Subcutaneous abdominal adipose tissue (tissue), 5 donors: ENCODE data around the gene OR7A17.

Source experiments
- H3K27ac ChIP-seq: one replicate; pipeline ENCODE4 v1.7.0; 2013; ENCODE audit warnings: low read depth, mild to moderate bottlenecking, inconsistent platforms, low read length, moderate library complexity
- H3K27me3 ChIP-seq, 5 donors: one replicate each; pipeline ENCODE4 v1.7.0; 2013; ENCODE audit warnings: low read length in 5 of 5, inconsistent platforms in 1 of 5; ENCODE audit not compliant: control insufficient read depth in 5 of 5, insufficient read depth in 4 of 5
- H3K36me3 ChIP-seq, 5 donors: one replicate each; pipeline ENCODE4 v1.7.0; 2013; ENCODE audit warnings: low read length in 5 of 5; ENCODE audit not compliant: control insufficient read depth in 5 of 5, insufficient read depth in 5 of 5
- H3K4me1 ChIP-seq, 5 donors: one replicate each; pipeline ENCODE4 v1.7.0; 2013; ENCODE audit warnings: low read length in 5 of 5, mild to moderate bottlenecking in 3 of 5, moderate library complexity in 1 of 5; ENCODE audit not compliant: control insufficient read depth in 5 of 5, insufficient read depth in 5 of 5
- H3K4me3 ChIP-seq, 5 donors: one replicate each; pipeline ENCODE4 v1.7.0; 2013; ENCODE audit warnings: low read length in 5 of 5, low read depth in 1 of 5
- H3K9ac ChIP-seq, 5 donors: one replicate each; pipeline ENCODE4 v1.7.0; 2013; ENCODE audit warnings: low read length in 5 of 5, mild to moderate bottlenecking in 4 of 5, moderate library complexity in 3 of 5
- H3K9me3 ChIP-seq, 5 donors: one replicate each; pipeline ENCODE4 v1.7.0; 2013; ENCODE audit warnings: low read length in 5 of 5; ENCODE audit not compliant: control insufficient read depth in 5 of 5
- donor health status: healthy.
- donor health status: healthy.
- donor health status: healthy.
- donor health status: healthy.
- donor health status: healthy.

Gene OR7A17

GRCh38 chr19:14886032-14886431 is at the start of gene OR7A17:
TSS of gene OR7A17 (minus strand) at chr19:14886132. CDS start at chr19:14881355, 4,777 bp downstream.
- Histone ChIP-seq H3K27ac (no peak within 1 kb of the TSS), H3K27me3 (peaks cover 0 to 6% (median under 1%) of the 10 kb centered on the region in 5 donors), H3K9me3 (no peaks in the 10 kb centered on the region), H3K9ac (no peak within 1 kb of the TSS), H3K4me3 (no peak within 1 kb of the TSS), H3K4me1 (peaks cover 0 to 8% (median 3%) of the 10 kb centered on the region in 5 donors), H3K36me3 (no peaks in the 10 kb centered on the region)

- peaks cover 0 to 4% (median 2%) of the 10 kb centered on the region in 5 donors for H3K9me3 ChIP-seq
Observed at GRCh38 chr19:14933506-14933905, 47.6 kb upstream of the OR7A17 start.

GRCh38 chr19:14916848-14917247 is 30.9 kb upstream of the OR7A17 start:
- Histone ChIP-seq H3K9ac (no peak overlapping the region), H3K9me3 (peaks cover 0 to 11% (median 0%) of the 10 kb centered on the region in 5 donors), H3K4me3 (no peak overlapping the region), H3K27me3 (peaks cover 0 to 11% (median 4%) of the 10 kb centered on the region in 5 donors), H3K27ac (no peak overlapping the region), H3K36me3 (no peaks in the 10 kb centered on the region), H3K4me1 (no peaks in the 10 kb centered on the region)

More at GRCh38 chr19:14933506-14933905, 47.6 kb upstream of the OR7A17 start:
- Histone ChIP-seq H3K27me3 (peaks cover 0 to 4% (median 0%) of the 10 kb centered on the region in 5 donors), H3K4me1 (no peaks in the 10 kb centered on the region), H3K27ac (no peak overlapping the region), H3K4me3 (no peak overlapping the region), H3K9ac (no peak overlapping the region), H3K36me3 (no peaks in the 10 kb centered on the region)

GRCh38 chr19:14915116-14915515 is 29.2 kb upstream of the OR7A17 start:
- no peaks in the 10 kb centered on the region for H3K36me3 ChIP-seq
- H3K4me3 ChIP-seq: no peak overlapping the region
- no peaks in the 10 kb centered on the region for H3K4me1 ChIP-seq
- H3K27ac ChIP-seq: no peak overlapping the region
- peaks cover 0 to 11% (median 4%) of the 10 kb centered on the region in 5 donors for H3K27me3 ChIP-seq
- no peak overlapping the region for H3K9ac ChIP-seq
- H3K9me3 ChIP-seq: peaks cover 0 to 11% (median 0%) of the 10 kb centered on the region in 5 donors

GRCh38 chr19:14906711-14907110 is 20.8 kb upstream of the OR7A17 start:
- peaks cover 0 to 5% (median 0%) of the 10 kb centered on the region in 5 donors for H3K27me3 ChIP-seq
- no peaks in the 10 kb centered on the region for H3K9me3 ChIP-seq
- H3K27ac ChIP-seq: no peak overlapping the region
- no peaks in the 10 kb centered on the region for H3K4me1 ChIP-seq
- H3K9ac ChIP-seq: no peak overlapping the region
- no peaks in the 10 kb centered on the region for H3K36me3 ChIP-seq
- no peak overlapping the region for H3K4me3 ChIP-seq

- no peak overlapping the region for H3K27ac ChIP-seq
- H3K4me1 ChIP-seq: no peaks in the 10 kb centered on the region
- H3K9me3 ChIP-seq: no peaks in the 10 kb centered on the region
- H3K4me3 ChIP-seq: no peak overlapping the region
- H3K36me3 ChIP-seq: no peaks in the 10 kb centered on the region
- peaks cover 0 to 6% (median 0%) of the 10 kb centered on the region in 5 donors for H3K27me3 ChIP-seq
- no peak overlapping the region for H3K9ac ChIP-seq
Observed at GRCh38 chr19:14901675-14902260, 15.8 kb upstream of the OR7A17 start.

- no peaks in the 10 kb centered on the region for H3K9me3 ChIP-seq
- H3K27me3 ChIP-seq: peaks cover 0 to 7% (median 0%) of the 10 kb centered on the region in 5 donors
- H3K27ac ChIP-seq: no peak overlapping the region
- peaks cover 0 to 15% (median 9%) of the 10 kb centered on the region in 5 donors for H3K4me1 ChIP-seq
- H3K36me3 ChIP-seq: no peaks in the 10 kb centered on the region
- H3K4me3 ChIP-seq: no peak overlapping the region
- no peak overlapping the region for H3K9ac ChIP-seq
Observed at GRCh38 chr19:14890643-14891379, 4.9 kb upstream of the OR7A17 start.

GRCh38 chr19:14889994-14890642 is 4.2 kb upstream of the OR7A17 start:
- Histone ChIP-seq H3K4me3 (no peak overlapping the region), H3K27me3 (peaks cover 0 to 7% (median 0%) of the 10 kb centered on the region in 5 donors), H3K36me3 (no peaks in the 10 kb centered on the region), H3K4me1 (peaks cover 0 to 15% (median 9%) of the 10 kb centered on the region in 5 donors), H3K27ac (no peak overlapping the region), H3K9ac (no peak overlapping the region), H3K9me3 (no peaks in the 10 kb centered on the region)

- H3K27me3 ChIP-seq: peaks cover 0 to 10% (median 4%) of the 10 kb centered on the region in 5 donors
- no peak overlapping the region for H3K4me3 ChIP-seq
- H3K9ac ChIP-seq: no peak overlapping the region
- no peaks in the 10 kb centered on the region for H3K36me3 ChIP-seq
- no peaks in the 10 kb centered on the region for H3K9me3 ChIP-seq
- no peak overlapping the region for H3K27ac ChIP-seq
- H3K4me1 ChIP-seq: no peaks in the 10 kb centered on the region
Observed at GRCh38 chr19:14871619-14872230, 14.2 kb downstream of the OR7A17 start.
